GM19351 (cell line): ENCODE results near the gene NEDD9.
A peak's percentile ranks its signal among the peaks of the same experiment; 100 is the strongest.

Experiments
- ATAC-seq: cut with Tn5 transposase; IDR thresholded peaks from one replicate; pipeline ENCODE4 v1.9.1; 2021; ENCODE audit warnings: mild to moderate bottlenecking, moderate library complexity; ENCODE audit not compliant: unreplicated experiment

NEDD9 gene

GRCh38 chr6:11262242-11262641 lies 29.8 kb upstream of the NEDD9 start:
- no peak for ATAC-seq

GRCh38 chr6:11260249-11261038 lies 28.0 kb upstream of the NEDD9 start:
- ATAC-seq = no peak

GRCh38 chr6:11258260-11259237 lies 26.1 kb upstream of the NEDD9 start:
- peak; percentile 73 for ATAC-seq

- ATAC-seq = no peak
These were observed 23.1 kb upstream of the NEDD9 start for GRCh38 chr6:11255610-11256009.

GRCh38 chr6:11253594-11253993 lies 21.1 kb upstream of the NEDD9 start:
- ATAC-seq = no peak

- ATAC-seq = no peak
These were observed 19.3 kb upstream of the NEDD9 start for GRCh38 chr6:11251553-11252360.

GRCh38 chr6:11250108-11250507 lies 17.6 kb upstream of the NEDD9 start:
- ATAC-seq = no peak

GRCh38 chr6:11248974-11249761 lies 16.7 kb upstream of the NEDD9 start:
- no peak for ATAC-seq

- ATAC-seq = no peak
These were observed 14.3 kb upstream of the NEDD9 start for GRCh38 chr6:11246722-11247121.

- ATAC-seq = no peak
These were observed 13.2 kb upstream of the NEDD9 start for GRCh38 chr6:11245381-11246256.

- no peak for ATAC-seq
These were observed 12.1 kb upstream of the NEDD9 start for GRCh38 chr6:11244387-11245126.

- no peak for ATAC-seq
These were observed 11.4 kb upstream of the NEDD9 start for GRCh38 chr6:11243861-11244260.

GRCh38 chr6:11242711-11243110 lies 10.2 kb upstream of the NEDD9 start:
- ATAC-seq = no peak

- no peak for ATAC-seq
These were observed 9.3 kb upstream of the NEDD9 start for GRCh38 chr6:11241793-11242201.

GRCh38 chr6:11241154-11241792 lies 8.8 kb upstream of the NEDD9 start:
- ATAC-seq = no peak

GRCh38 chr6:11237956-11238355 lies 5.5 kb upstream of the NEDD9 start:
- ATAC-seq = no peak

- ATAC-seq = no peak
These were observed 5.0 kb upstream of the NEDD9 start for GRCh38 chr6:11237428-11237827.

- no peak for ATAC-seq
These were observed 4.4 kb upstream of the NEDD9 start for GRCh38 chr6:11236915-11237314.
